Measurements from ENCODE around the gene SPATA22. TPM values are rescaled to one million over a fixed set of nuclear protein-coding genes. Genes with fewer than 3 reads are reported as not detected.

Gene SPATA22
- total RNA-seq, 4 donors from 2014 or later: 0.81 to 2.2 TPM; not detected in 2

DNA sequence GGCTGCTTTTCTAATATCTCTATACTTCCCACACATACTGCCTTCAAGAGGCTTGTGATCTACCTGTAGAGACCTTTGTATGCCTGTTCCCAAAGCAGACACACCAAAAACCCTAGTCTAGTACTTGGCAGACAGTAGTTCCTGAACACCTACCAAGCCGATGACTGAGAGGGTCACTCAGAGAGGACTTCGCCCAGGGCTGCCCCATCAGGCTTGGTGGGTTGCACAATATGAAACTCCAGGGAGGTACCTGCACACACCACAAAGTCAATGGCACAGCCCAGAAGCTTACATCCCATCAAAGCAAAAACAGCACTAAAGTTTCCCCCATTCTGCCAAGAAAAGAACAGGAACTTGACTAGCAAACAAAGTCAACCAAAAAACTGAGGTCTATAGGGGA is 34.4 kb upstream of the SPATA22 start:
- WGBS, 2 donors (ENCODE audit: low coverage in 1 of 2): 100% methylated on average over 1 of the region's 2 CpGs; no CpG with 5 or more reads in 1 of the 2 donors
- no peaks in the 10 kb centered on the region for H3K27me3 ChIP-seq

GRCh38 chr17:3505008-3505407 is 33.4 kb upstream of the SPATA22 start:
- H3K4me1 ChIP-seq: peaks cover 0 to 9% (median 0%) of the 10 kb centered on the region in 3 donors
- H3K27ac ChIP-seq: no peak overlapping the region
- 93% methylated on average over 5 to 7 of the region's 7 CpGs for WGBS, 2 donors (ENCODE audit: low coverage in 1 of 2)
- no peaks in the 10 kb centered on the region for H3K27me3 ChIP-seq
- no peaks in the 10 kb centered on the region for H3K36me3 ChIP-seq
- no peak for ATAC-seq
- no peaks in the 10 kb centered on the region for H3K9me3 ChIP-seq
- TF ChIP-seq CTCF (IDR thresholded peaks at IDR 0.05) (no peak), EP300 (IDR thresholded peaks at IDR 0.05) (no peak), POLR2AphosphoS5 (IDR thresholded peaks at IDR 0.05) (no peak), POLR2A (IDR thresholded peaks at IDR 0.05) (no peak)
- H3K4me3 ChIP-seq: no peak overlapping the region

More for the DNA sequence above, 34.4 kb upstream of the SPATA22 start:
- H3K36me3 ChIP-seq: no peaks in the 10 kb centered on the region
- H3K4me1 ChIP-seq: peaks cover 0 to 9% (median 0%) of the 10 kb centered on the region in 3 donors
- H3K4me3 ChIP-seq: no peak overlapping the region
- TF ChIP-seq CTCF (IDR thresholded peaks at IDR 0.05): no peak
- TF ChIP-seq POLR2AphosphoS5 (IDR thresholded peaks at IDR 0.05): no peak
- TF ChIP-seq EP300 (IDR thresholded peaks at IDR 0.05): no peak
- TF ChIP-seq POLR2A (IDR thresholded peaks at IDR 0.05): no peak
- no peak for ATAC-seq
- H3K27ac ChIP-seq: no peak overlapping the region
- no peaks in the 10 kb centered on the region for H3K9me3 ChIP-seq

DNA sequence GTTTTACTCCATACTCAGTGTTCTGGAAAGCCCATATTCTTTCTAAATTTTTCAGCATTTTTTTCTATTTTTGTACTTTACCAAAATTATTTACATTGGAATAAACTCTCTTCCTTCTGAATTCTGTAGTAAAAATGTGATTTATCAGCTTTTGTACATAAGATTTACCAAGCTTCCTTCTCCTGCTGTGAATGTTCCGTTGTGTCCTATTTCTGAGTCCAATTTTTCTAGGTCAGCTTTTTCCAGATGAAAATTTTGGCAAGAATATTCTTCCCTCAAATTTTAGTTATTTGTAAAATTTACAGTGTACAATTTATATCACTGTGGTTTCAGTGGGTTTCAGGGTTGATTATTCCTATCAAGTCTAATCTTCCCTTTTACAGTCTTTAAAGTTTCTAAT is 31.7 kb upstream of the SPATA22 start:
- Histone ChIP-seq H3K4me3 (no peak overlapping the region), H3K9me3 (no peaks in the 10 kb centered on the region), H3K4me1 (peaks cover 0 to 9% (median 0%) of the 10 kb centered on the region in 3 donors), H3K27ac (no peak overlapping the region), H3K36me3 (no peaks in the 10 kb centered on the region), H3K27me3 (no peaks in the 10 kb centered on the region)
- TF ChIP-seq EP300 (IDR thresholded peaks at IDR 0.05) (no peak), CTCF (IDR thresholded peaks at IDR 0.05) (no peak), POLR2A (IDR thresholded peaks at IDR 0.05) (no peak), POLR2AphosphoS5 (IDR thresholded peaks at IDR 0.05) (no peak)
- WGBS, 2 donors (ENCODE audit: low coverage in 1 of 2): 33 to 50% methylated on average over 1 of the region's 1 CpG
- ATAC-seq: no peak

- no peak overlapping the region for H3K4me3 ChIP-seq
- 69 to 77% methylated on average over 4 of the region's 5 CpGs for WGBS, 2 donors (ENCODE audit: low coverage in 1 of 2)
- TF ChIP-seq EP300 (IDR thresholded peaks at IDR 0.05) (no peak), POLR2A (IDR thresholded peaks at IDR 0.05) (no peak), CTCF (IDR thresholded peaks at IDR 0.05) (no peak), POLR2AphosphoS5 (IDR thresholded peaks at IDR 0.05) (no peak)
- H3K27me3 ChIP-seq: no peaks in the 10 kb centered on the region
- no peak overlapping the region for H3K27ac ChIP-seq
- no peak for ATAC-seq
- H3K36me3 ChIP-seq: no peaks in the 10 kb centered on the region
- H3K9me3 ChIP-seq: no peaks in the 10 kb centered on the region
- H3K4me1 ChIP-seq: peaks cover 0 to 9% (median 0%) of the 10 kb centered on the region in 3 donors
These were observed 30.8 kb upstream of the SPATA22 start for GRCh38 chr17:3502466-3502865.

DNA sequence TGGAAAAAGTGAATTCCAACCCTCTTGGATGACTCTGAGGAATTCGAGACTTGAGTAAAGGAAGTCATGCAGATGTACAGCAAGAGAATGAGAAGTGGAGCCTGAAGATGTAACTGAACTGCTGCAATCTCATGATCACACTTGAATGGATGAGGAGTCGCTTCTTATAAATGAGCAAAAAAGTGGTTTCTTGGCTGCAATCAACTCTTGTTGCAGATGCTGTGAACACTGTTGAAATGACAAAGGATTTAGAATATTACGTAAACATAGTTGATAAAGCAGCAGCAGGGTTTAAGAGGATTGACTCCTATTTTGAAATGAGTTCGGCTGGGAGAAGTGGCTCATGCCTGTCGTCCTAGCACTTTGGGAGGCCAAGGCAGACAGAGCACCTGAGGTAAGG is 29.7 kb upstream of the SPATA22 start:
- Histone ChIP-seq H3K36me3 (no peaks in the 10 kb centered on the region), H3K4me3 (no peak overlapping the region), H3K9me3 (no peaks in the 10 kb centered on the region), H3K27ac (no peak overlapping the region), H3K27me3 (no peaks in the 10 kb centered on the region), H3K4me1 (peaks cover 0 to 9% (median 0%) of the 10 kb centered on the region in 3 donors)
- peak; percentile 66 for ATAC-seq
- TF ChIP-seq CTCF (IDR thresholded peaks at IDR 0.05): no peak
- WGBS, 2 donors (ENCODE audit: low coverage in 1 of 2): 48 to 63% methylated on average over 4 to 5 of the region's 5 CpGs

Data from gastroesophageal sphincter (tissue), 4 donors.